GM12878 (cell line): Measurements from ENCODE around the gene NPR2.

ENCODE experiments used
- EP300 ChIP-seq, 2 experiments: fragments of 150-350 bp in 1 of 2; IDR thresholded peaks; 2 replicates each; pipeline ENCODE4 v1.6.1; 2011 to 2012; ENCODE audit warnings: low read depth in 2 of 2, low read length in 2 of 2, borderline replicate concordance in 1 of 2, improper control_type of control experiment in 1 of 2, inconsistent platforms in 1 of 2; ENCODE audit not compliant: control insufficient read depth in 1 of 2
- MXI1 ChIP-seq: fragments of 150-350 bp; IDR thresholded peaks from 2 replicates; pipeline ENCODE4 v1.6.1; 2011; ENCODE audit warnings: low read depth, mild to moderate bottlenecking, inconsistent platforms, low read length, improper control_type of control experiment
- RAD51 ChIP-seq: fragments of 450-650 bp; IDR thresholded peaks from 2 replicates; pipeline ENCODE4 v1.6.1; 2016; ENCODE audit warnings: moderate library complexity, mild to moderate bottlenecking, inconsistent platforms
- RUNX3 ChIP-seq: IDR thresholded peaks from 2 replicates; pipeline ENCODE4 v1.6.1; 2012; ENCODE audit warnings: low read length, inconsistent platforms
- SIN3A ChIP-seq: IDR thresholded peaks from 2 replicates; pipeline ENCODE4 v1.6.1; 2012; ENCODE audit warnings: low read depth, low read length, improper control_type of control experiment
- SIX5 ChIP-seq: IDR thresholded peaks from 2 replicates; pipeline ENCODE4 v1.6.1; 2011; ENCODE audit warnings: mild to moderate bottlenecking, low read depth, low read length, moderate library complexity; ENCODE audit not compliant: severe bottlenecking
- TBL1XR1 ChIP-seq: IDR thresholded peaks from 2 replicates; pipeline ENCODE4 v1.6.1; 2012; ENCODE audit warnings: low read depth, low read length, improper control_type of control experiment
- TCF7 ChIP-seq: IDR thresholded peaks from 2 replicates; pipeline ENCODE4 v1.6.1; 2014; ENCODE audit warnings: antibody characterized with exemption, borderline replicate concordance
- ZNF384 ChIP-seq: IDR thresholded peaks from 2 replicates; pipeline ENCODE4 v1.6.1; 2012; ENCODE audit warnings: low read depth, mild to moderate bottlenecking, low read length, improper control_type of control experiment, borderline replicate concordance
- TF ChIP-seq, protein P1 (sequence below), 3 experiments: IDR thresholded peaks in 2 of 3; conservative IDR thresholded peaks in 1 of 3; 2 replicates each; pipeline ENCODE4 v1.5.1; 2011; ENCODE audit warnings: low read depth in 3 of 3, low read length in 3 of 3, mild to moderate bottlenecking in 3 of 3, control low read depth in 2 of 3, moderate library complexity in 2 of 3, inconsistent platforms in 1 of 3, mixed read lengths in 1 of 3; ENCODE audit not compliant: control insufficient read depth in 2 of 3, insufficient read depth in 1 of 3; ENCODE audit errors: extremely low read depth in 1 of 3

DNA sequence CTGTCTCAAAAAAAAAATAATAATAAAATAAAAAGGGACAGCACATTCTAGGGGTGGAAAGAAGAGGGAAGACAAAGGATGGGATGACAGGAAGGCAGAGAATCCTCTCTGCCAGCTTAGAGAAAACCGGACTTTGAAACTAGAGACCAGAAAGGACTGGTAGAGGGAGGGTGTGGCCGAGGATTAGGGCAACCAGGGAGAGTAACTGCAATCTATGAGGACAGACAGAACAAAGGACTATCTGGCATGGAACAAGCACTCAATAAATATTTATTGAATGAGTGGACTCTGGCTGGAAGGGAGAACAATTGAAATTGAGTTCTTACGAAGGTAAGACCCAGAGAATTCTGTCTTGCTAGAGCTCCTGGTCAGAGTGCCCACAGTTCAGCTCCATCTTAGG lies 44.8 kb upstream of the NPR2 start:
- no peak for TF ChIP-seq TBL1XR1
- no peak for TF ChIP-seq RAD51
- TF ChIP-seq EP300 (IDR thresholded peaks at IDR 0.05; ENCODE audit: borderline replicate concordance in 1 of 2, control insufficient read depth in 1 of 2, low read depth in 2 of 2, low read length in 2 of 2) = no peak
- TF ChIP-seq ZNF384 = no peak
- TF ChIP-seq, protein P1, sequence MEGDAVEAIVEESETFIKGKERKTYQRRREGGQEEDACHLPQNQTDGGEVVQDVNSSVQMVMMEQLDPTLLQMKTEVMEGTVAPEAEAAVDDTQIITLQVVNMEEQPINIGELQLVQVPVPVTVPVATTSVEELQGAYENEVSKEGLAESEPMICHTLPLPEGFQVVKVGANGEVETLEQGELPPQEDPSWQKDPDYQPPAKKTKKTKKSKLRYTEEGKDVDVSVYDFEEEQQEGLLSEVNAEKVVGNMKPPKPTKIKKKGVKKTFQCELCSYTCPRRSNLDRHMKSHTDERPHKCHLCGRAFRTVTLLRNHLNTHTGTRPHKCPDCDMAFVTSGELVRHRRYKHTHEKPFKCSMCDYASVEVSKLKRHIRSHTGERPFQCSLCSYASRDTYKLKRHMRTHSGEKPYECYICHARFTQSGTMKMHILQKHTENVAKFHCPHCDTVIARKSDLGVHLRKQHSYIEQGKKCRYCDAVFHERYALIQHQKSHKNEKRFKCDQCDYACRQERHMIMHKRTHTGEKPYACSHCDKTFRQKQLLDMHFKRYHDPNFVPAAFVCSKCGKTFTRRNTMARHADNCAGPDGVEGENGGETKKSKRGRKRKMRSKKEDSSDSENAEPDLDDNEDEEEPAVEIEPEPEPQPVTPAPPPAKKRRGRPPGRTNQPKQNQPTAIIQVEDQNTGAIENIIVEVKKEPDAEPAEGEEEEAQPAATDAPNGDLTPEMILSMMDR (IDR thresholded peaks at IDR 0.05 in 2 of 3, conservative IDR thresholded peaks at IDR 0.05 in 1 of 3; ENCODE audit: control insufficient read depth in 2 of 3, extremely low read depth in 1 of 3, insufficient read depth in 1 of 3, low read depth in 3 of 3, low read length in 3 of 3) = no peak
- no peak for TF ChIP-seq SIX5
- no peak for TF ChIP-seq RUNX3
- no peak for TF ChIP-seq SIN3A
- no peak for TF ChIP-seq MXI1
- no peak for TF ChIP-seq TCF7
